HT-29 (cell line): Measurements from ENCODE around the gene PHF1. TPM values are rescaled to one million over a fixed set of nuclear protein-coding genes. Genes with fewer than 3 reads are reported as not detected.
A peak's percentile ranks its signal among the peaks of the same experiment; 100 is the strongest.

Source experiments
- DNase-seq: peaks from one replicate; pipeline ENCODE4 v3.0.0-alpha.2; 2015; ENCODE audit warnings: low spot score
- total RNA-seq: library from RNA; depleted of rRNA; stranded (reverse); fragments of >200 nt; shearing (Covaris generic); gene quantifications from 2 replicates; pipeline ENCODE4 v1.2.3, GENCODE V29; 2014

PHF1 gene
- total RNA-seq, 1 experiment from 2014 or later = 35.5 TPM

- peak; percentile 19 for DNase-seq
These were observed 6.5 kb downstream of the PHF1 start for GRCh38 chr6:33417128-33417902.

- peak; percentile 99 for DNase-seq
These were observed 7.3 kb downstream of the PHF1 start, which contains the start of gene CUTA for GRCh38 chr6:33417903-33418689. Gene CUTA, minus strand, starts transcription at chr6:33418107. Its CDS starts 107 bp downstream, at chr6:33418000.

- no peak for DNase-seq
These were observed 8.0 kb downstream of the PHF1 start for GRCh38 chr6:33418690-33419291.

GRCh38 chr6:33419580-33420490, 9.0 kb downstream of the PHF1 start, which contains the start of gene SYNGAP1:
Gene SYNGAP1, plus strand, starts transcription at chr6:33420065. Its CDS starts 200 bp downstream, at chr6:33420265.
- no peak for DNase-seq

- no peak for DNase-seq
These were observed 9.9 kb downstream of the PHF1 start for GRCh38 chr6:33420491-33421343.

GRCh38 chr6:33421344-33421643, 10.5 kb downstream of the PHF1 start:
- no peak for DNase-seq

GRCh38 chr6:33423777-33424176, 13.0 kb downstream of the PHF1 start:
- no peak for DNase-seq

GRCh38 chr6:33424855-33425667, 14.2 kb downstream of the PHF1 start:
- no peak for DNase-seq

GRCh38 chr6:33425668-33426577, 15.1 kb downstream of the PHF1 start:
- DNase-seq = peak; percentile 62

- no peak for DNase-seq
These were observed 16.0 kb downstream of the PHF1 start for GRCh38 chr6:33426590-33427511.

- peak; percentile 28 for DNase-seq
These were observed 16.9 kb downstream of the PHF1 start for GRCh38 chr6:33427585-33428223.

GRCh38 chr6:33428224-33428965, 17.6 kb downstream of the PHF1 start:
- DNase-seq = peak; percentile 58

- no peak for DNase-seq
These were observed 18.3 kb downstream of the PHF1 start for GRCh38 chr6:33428966-33429749.

GRCh38 chr6:33429750-33430052, 18.9 kb downstream of the PHF1 start:
- no peak for DNase-seq

- DNase-seq = no peak
These were observed 19.5 kb downstream of the PHF1 start for GRCh38 chr6:33430334-33430733.
